GM21528 (cell line): ENCODE measurements around the gene PDLIM3.
"Not testable (repeated sequence)": the region's sequence is repeated elsewhere in the genome, so short reads cannot be mapped to it uniquely, and the experiment has no call there.

Experiments used
- ATAC-seq: cut with Tn5 transposase; IDR thresholded peaks from one replicate; pipeline ENCODE4 v1.9.1; 2021; ENCODE audit warnings: mild to moderate bottlenecking, moderate library complexity; ENCODE audit not compliant: unreplicated experiment, low FRiP score

Gene PDLIM3

GRCh38 chr4:185534866-185535611 lies at the start of gene PDLIM3:
TSS of gene PDLIM3 (minus strand) at chr4:185535507. CDS start at chr4:185535434, 73 bp downstream.
- ATAC-seq, result no peak

- no peak for ATAC-seq
Measured at GRCh38 chr4:185583813-185584212, 48.5 kb upstream of the PDLIM3 start.

GRCh38 chr4:185582651-185583400 lies 47.5 kb upstream of the PDLIM3 start:
- ATAC-seq, result no peak

- ATAC-seq, result no peak
Measured at GRCh38 chr4:185580699-185581098, 45.4 kb upstream of the PDLIM3 start.

- ATAC-seq, result no peak
Measured at GRCh38 chr4:185578284-185578683, 43.0 kb upstream of the PDLIM3 start.

GRCh38 chr4:185576962-185577950 lies 41.9 kb upstream of the PDLIM3 start:
- ATAC-seq, result no peak

GRCh38 chr4:185576314-185576961 lies 41.1 kb upstream of the PDLIM3 start:
- no peak for ATAC-seq

GRCh38 chr4:185573651-185574199 lies 38.4 kb upstream of the PDLIM3 start:
- ATAC-seq, result no peak

- no peak for ATAC-seq
Measured at GRCh38 chr4:185570727-185571126, 35.4 kb upstream of the PDLIM3 start.

- no peak for ATAC-seq
Measured at GRCh38 chr4:185567381-185568376, 32.4 kb upstream of the PDLIM3 start.

GRCh38 chr4:185566972-185567371 lies 31.7 kb upstream of the PDLIM3 start:
- ATAC-seq, result no peak

- ATAC-seq, result no peak
Measured at GRCh38 chr4:185566425-185566824, 31.1 kb upstream of the PDLIM3 start.

- ATAC-seq, result no peak
Measured at GRCh38 chr4:185565696-185566095, 30.4 kb upstream of the PDLIM3 start.

GRCh38 chr4:185564349-185564748 lies 29.0 kb upstream of the PDLIM3 start:
- ATAC-seq, result no peak

- ATAC-seq, result no peak
Measured at GRCh38 chr4:185562531-185562930, 27.2 kb upstream of the PDLIM3 start.

GRCh38 chr4:185560316-185560715 lies 25.0 kb upstream of the PDLIM3 start:
- no peak for ATAC-seq

GRCh38 chr4:185559915-185560281 lies 24.6 kb upstream of the PDLIM3 start:
- no peak for ATAC-seq

GRCh38 chr4:185559251-185559914 lies 24.1 kb upstream of the PDLIM3 start:
- not testable (repeated sequence) for ATAC-seq
